Stimulated activated naive CD8-positive, alpha-beta T cell treated with anti-CD3 and anti-CD28 coated beads, Interleukin-15, Interleukin-2, amounts not matched to agents 100 U/mL and 50 U/mL, for 24 hours (primary cell): ENCODE results near the gene WWP2.
"Not testable (repeated sequence)": the region's sequence is repeated elsewhere in the genome, so short reads cannot be mapped to it uniquely, and the experiment has no call there.

Experiments
- ATAC-seq: fragments of 150-1000 bp; cut with Tn5 transposase; one replicate; pipeline ENCODE4 v1.10.0; 2021
- DNase-seq: peaks from one replicate; pipeline ENCODE4 v3.0.0; 2021

WWP2 gene

GRCh38 chr16:69761983-69762813 lies at the start of gene WWP2:
Gene WWP2 (plus strand): TSS chr16:69762332. CDS start chr16:69787011, 24,679 bp downstream.
- ATAC-seq = peak; percentile 90
- peak; percentile 80 for DNase-seq

GRCh38 chr16:69712914-69713581 lies 49.1 kb upstream of the WWP2 start:
- ATAC-seq (no peak), DNase-seq (no peak)

GRCh38 chr16:69717066-69717465 lies 45.1 kb upstream of the WWP2 start:
- no peak for ATAC-seq
- no peak for DNase-seq

GRCh38 chr16:69718111-69718764 lies 43.9 kb upstream of the WWP2 start:
- no peak for ATAC-seq

GRCh38 chr16:69720822-69721430 lies 41.2 kb upstream of the WWP2 start:
- DNase-seq (no peak), ATAC-seq (no peak)

More at GRCh38 chr16:69718111-69718764, 43.9 kb upstream of the WWP2 start:
- DNase-seq = no peak

- no peak for ATAC-seq
Measured at GRCh38 chr16:69721441-69721957, 40.6 kb upstream of the WWP2 start.

GRCh38 chr16:69724414-69724873 lies 37.7 kb upstream of the WWP2 start:
- ATAC-seq = no peak
- no peak for DNase-seq

More at GRCh38 chr16:69721441-69721957, 40.6 kb upstream of the WWP2 start:
- DNase-seq = no peak

GRCh38 chr16:69724981-69725479 lies 37.1 kb upstream of the WWP2 start:
- ATAC-seq (no peak), DNase-seq (no peak)

GRCh38 chr16:69725480-69726312 lies 36.4 kb upstream of the WWP2 start:
- no peak for ATAC-seq
- DNase-seq = no peak

GRCh38 chr16:69726313-69727060 lies 35.6 kb upstream of the WWP2 start, which contains the start of gene NQO1:
Gene NQO1 (minus strand): TSS chr16:69726560. CDS start chr16:69726439, 121 bp downstream.
- ATAC-seq (peak; percentile 100), DNase-seq (peak; percentile 92)

GRCh38 chr16:69727916-69728270 lies 34.2 kb upstream of the WWP2 start:
- DNase-seq (no peak), ATAC-seq (no peak)

- not testable (repeated sequence) for DNase-seq, ATAC-seq
Measured at GRCh38 chr16:69729030-69729429, 33.1 kb upstream of the WWP2 start.

GRCh38 chr16:69731280-69731679 lies 30.9 kb upstream of the WWP2 start:
- ATAC-seq, DNase-seq: not testable (repeated sequence)

- ATAC-seq = no peak
Measured at GRCh38 chr16:69732101-69732500, 30.0 kb upstream of the WWP2 start.

GRCh38 chr16:69741519-69741918 lies 20.6 kb upstream of the WWP2 start:
- DNase-seq (no peak), ATAC-seq (no peak)

More at GRCh38 chr16:69732101-69732500, 30.0 kb upstream of the WWP2 start:
- no peak for DNase-seq

- no peak for DNase-seq
- no peak for ATAC-seq
Measured at GRCh38 chr16:69741951-69742904, 19.9 kb upstream of the WWP2 start.

- DNase-seq (no peak), ATAC-seq (no peak)
Measured at GRCh38 chr16:69744363-69745231, 17.5 kb upstream of the WWP2 start.

GRCh38 chr16:69745232-69745612 lies 16.9 kb upstream of the WWP2 start:
- ATAC-seq (no peak), DNase-seq (no peak)
